Measurements from ENCODE around the gene TP73.

GRCh38 chr1:3690282-3691065 is 38.2 kb downstream of the TP73 start:
- TF ChIP-seq EZH2 (IDR thresholded peaks at IDR 0.05; ENCODE audit: borderline replicate concordance, insufficient read depth, low read length, poor library complexity, severe bottlenecking) (no peak), CTCF (IDR thresholded peaks at IDR 0.05; ENCODE audit: poor library complexity, severe bottlenecking) (no peak), REST (IDR thresholded peaks at IDR 0.05; ENCODE audit: borderline replicate concordance) (no peak), TAF1 (IDR thresholded peaks at IDR 0.05; ENCODE audit: low read depth) (no peak), SMC3 (conservative IDR thresholded peaks at IDR 0.05; ENCODE audit: poor library complexity) (no peak), EP300 (conservative IDR thresholded peaks at IDR 0.05; ENCODE audit: poor library complexity, severe bottlenecking) (no peak), POLR2AphosphoS5 (IDR thresholded peaks at IDR 0.05) (no peak), RAD21 (conservative IDR thresholded peaks at IDR 0.05) (no peak)

All from neural cell (in vitro differentiated cells).